PC-3 (cell line): ENCODE results near the gene CHIA. TPM values are rescaled to one million over a fixed set of nuclear protein-coding genes. Genes with fewer than 3 reads are reported as not detected.

Source experiments
- ATAC-seq: fragments of 200-7000 bp; cut with Tn5 transposase; 2 replicates; pipeline ENCODE4 v1.9.1; 2020; ENCODE audit warnings: mild to moderate bottlenecking, moderate library complexity
- BruUV-seq: library from RNA; stranded (reverse); fragments of 400-500 nt; replicated peaks from 2 replicates; lab custom pipeline; 2021; lab: Mats Ljungman, UMichigan
- CTCF ChIA-PET: fragments of 300-600 bp; sonication (Branson Sonifier 250); formaldehyde crosslinking; loops from one replicate; lab custom pipeline; 2022; ENCODE audit warnings: antibody characterized with exemption; lab: Charles Lee
- POLR2A ChIA-PET: fragments of 300-600 bp; sonication (Branson Sonifier 250); formaldehyde crosslinking; loops from one replicate; lab custom pipeline; 2022; ENCODE audit warnings: antibody characterized with exemption; ENCODE audit not compliant: unreplicated experiment; lab: Charles Lee
- DNase-seq: peaks from one replicate; pipeline ENCODE4 v3.0.0-alpha.2; 2015
- H2AFZ ChIP-seq: fragments of 300-600 bp; sonication (generic); 2 replicates; pipeline ENCODE4 v1.6.0; 2016; ENCODE audit warnings: antibody characterized with exemption, low read length
- H3F3A ChIP-seq: fragments of 300-600 bp; sonication (generic); one replicate; pipeline ENCODE4 v1.6.0; 2017; ENCODE audit warnings: antibody characterized with exemption, low read length, control low read depth, mild to moderate bottlenecking; ENCODE audit not compliant: unreplicated experiment
- H3K27ac ChIP-seq: fragments of 300-600 bp; sonication (generic); 2 replicates; pipeline ENCODE4 v1.5.1; 2016; ENCODE audit warnings: mild to moderate bottlenecking, low read length
- H3K27me3 ChIP-seq: fragments of 300-600 bp; sonication (generic); 2 replicates; pipeline ENCODE4 v1.6.1; 2016; ENCODE audit warnings: low read length, mixed read lengths
- H3K36me3 ChIP-seq: fragments of 300-600 bp; sonication (generic); 2 replicates; pipeline ENCODE4 v1.6.1; 2016; ENCODE audit warnings: low read depth, mixed run types, low read length, mixed read lengths
- H3K4me1 ChIP-seq: fragments of 300-600 bp; sonication (generic); 2 replicates; pipeline ENCODE4 v1.5.1; 2016; ENCODE audit warnings: low read length; ENCODE audit not compliant: insufficient read depth
- H3K4me2 ChIP-seq: fragments of 300-600 bp; sonication (generic); 2 replicates; pipeline ENCODE4 v1.6.0; 2016; ENCODE audit warnings: low read length
- H3K4me3 ChIP-seq: fragments of 300-600 bp; sonication (generic); 2 replicates; pipeline ENCODE4 v1.5.1; 2016; ENCODE audit warnings: mild to moderate bottlenecking, low read length, mixed read lengths
- H3K79me2 ChIP-seq: fragments of 300-600 bp; sonication (generic); 2 replicates; pipeline ENCODE4 v1.6.1; 2017; ENCODE audit warnings: low read length, mixed read lengths
- H3K9ac ChIP-seq: fragments of 300-600 bp; sonication (generic); 2 replicates; pipeline ENCODE4 v1.6.0; 2016; ENCODE audit warnings: mild to moderate bottlenecking, low read length
- H3K9me2 ChIP-seq: fragments of 300-600 bp; sonication (generic); replicated peaks from 2 replicates; pipeline ENCODE4 v1.6.1; 2016; ENCODE audit warnings: mixed run types, low read length, mixed read lengths
- H3K9me3 ChIP-seq: fragments of 300-600 bp; sonication (generic); 2 replicates; pipeline ENCODE4 v1.6.1; 2016; ENCODE audit warnings: low read length, mixed read lengths
- H4K20me1 ChIP-seq: fragments of 300-600 bp; sonication (generic); 2 replicates; pipeline ENCODE4 v1.6.1; 2016; ENCODE audit warnings: low read length, mixed read lengths
- EZH2 ChIP-seq: fragments of 300-600 bp; sonication (generic); IDR thresholded peaks from one replicate; pipeline ENCODE4 v1.6.1; 2017; ENCODE audit warnings: antibody characterized with exemption, mild to moderate bottlenecking, low read length; ENCODE audit not compliant: unreplicated experiment
- EZH2phosphoT487 ChIP-seq: fragments of 300-600 bp; sonication (generic); IDR thresholded peaks from 2 replicates; pipeline ENCODE4 v1.6.1; 2018; ENCODE audit warnings: mild to moderate bottlenecking, antibody characterized with exemption, low read length, borderline replicate concordance
- intact Hi-C: fragments of 100-400 bp; cut with micrococcal nuclease; formaldehyde crosslinking; loops from 2 replicates; pipeline ENCODE4 v1.9.0; 2023
- total RNA-seq: library from RNA; depleted of rRNA; stranded (reverse); fragments of >200 nt; gene quantifications from 2 replicates; pipeline ENCODE4 v1.2.3, GENCODE V29; 2014
- TF ChIP-seq, protein P1 (sequence below): fragments of 300-600 bp; sonication (generic); conservative IDR thresholded peaks from 2 replicates; pipeline ENCODE4 v1.5.1; 2017; ENCODE audit warnings: antibody characterized with exemption, low read depth, mild to moderate bottlenecking, low read length

Gene CHIA
- total RNA-seq, 1 experiment from 2014 or later: not detected

DNA sequence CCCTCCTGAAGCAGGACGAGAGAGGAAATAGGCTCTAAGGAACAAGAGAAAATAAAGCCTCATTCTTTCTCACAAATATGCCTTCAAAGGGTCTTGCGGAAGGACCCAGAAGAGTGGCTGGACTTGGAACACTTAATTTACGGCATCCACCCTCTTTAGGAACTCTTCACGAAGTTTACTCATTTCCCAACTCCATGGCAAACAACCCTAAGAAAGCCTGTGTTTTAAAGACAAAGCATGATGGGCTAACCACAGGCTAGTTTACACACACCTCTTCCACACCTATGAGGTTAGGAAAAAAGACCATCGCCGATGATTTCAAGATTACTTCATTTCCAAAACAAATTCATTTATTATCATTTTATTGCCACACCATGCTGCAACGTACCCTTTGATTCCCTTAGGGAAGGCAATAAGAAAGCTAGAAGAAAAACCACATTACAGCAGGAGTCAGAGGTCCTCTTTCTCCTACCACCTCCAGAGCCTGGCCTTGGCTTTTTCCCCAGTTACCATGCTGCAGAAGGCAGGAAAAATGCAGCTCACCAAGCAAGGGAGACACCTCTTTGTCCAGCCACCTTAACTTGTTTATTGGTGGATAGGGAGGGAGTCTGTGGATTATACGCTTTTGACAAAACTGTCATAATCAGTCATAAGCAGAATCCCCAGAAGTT is 33.5 kb upstream of the CHIA start:
- Histone ChIP-seq H3K27ac (no peak overlapping the region), H3K9ac (no peak overlapping the region), H3K4me2 (no peak overlapping the region), H3K36me3 (no peaks in the 10 kb centered on the region), H2AFZ (no peak overlapping the region), H3K9me3 (no peaks in the 10 kb centered on the region), H3K4me3 (no peak overlapping the region), H4K20me1 (no peaks in the 10 kb centered on the region), H3F3A (no peaks in the 10 kb centered on the region), H3K79me2 (no peaks in the 10 kb centered on the region), H3K9me2 (no peaks in the 10 kb centered on the region), H3K27me3 (peaks cover 28% of the 10 kb centered on the region; the same call in 1 of the 2 replicates), H3K4me1 (no peaks in the 10 kb centered on the region)
- no TSS peak for BruUV-seq
- CTCF ChIA-PET: no interaction called here
- POLR2A ChIA-PET: no interaction called here
- no peak for DNase-seq
- ATAC-seq: no peak
- intact Hi-C loops: no loop called here
- TF ChIP-seq EZH2phosphoT487 (no peak), EZH2 (no peak)
- TF ChIP-seq, protein P1, sequence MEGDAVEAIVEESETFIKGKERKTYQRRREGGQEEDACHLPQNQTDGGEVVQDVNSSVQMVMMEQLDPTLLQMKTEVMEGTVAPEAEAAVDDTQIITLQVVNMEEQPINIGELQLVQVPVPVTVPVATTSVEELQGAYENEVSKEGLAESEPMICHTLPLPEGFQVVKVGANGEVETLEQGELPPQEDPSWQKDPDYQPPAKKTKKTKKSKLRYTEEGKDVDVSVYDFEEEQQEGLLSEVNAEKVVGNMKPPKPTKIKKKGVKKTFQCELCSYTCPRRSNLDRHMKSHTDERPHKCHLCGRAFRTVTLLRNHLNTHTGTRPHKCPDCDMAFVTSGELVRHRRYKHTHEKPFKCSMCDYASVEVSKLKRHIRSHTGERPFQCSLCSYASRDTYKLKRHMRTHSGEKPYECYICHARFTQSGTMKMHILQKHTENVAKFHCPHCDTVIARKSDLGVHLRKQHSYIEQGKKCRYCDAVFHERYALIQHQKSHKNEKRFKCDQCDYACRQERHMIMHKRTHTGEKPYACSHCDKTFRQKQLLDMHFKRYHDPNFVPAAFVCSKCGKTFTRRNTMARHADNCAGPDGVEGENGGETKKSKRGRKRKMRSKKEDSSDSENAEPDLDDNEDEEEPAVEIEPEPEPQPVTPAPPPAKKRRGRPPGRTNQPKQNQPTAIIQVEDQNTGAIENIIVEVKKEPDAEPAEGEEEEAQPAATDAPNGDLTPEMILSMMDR: no peak

DNA sequence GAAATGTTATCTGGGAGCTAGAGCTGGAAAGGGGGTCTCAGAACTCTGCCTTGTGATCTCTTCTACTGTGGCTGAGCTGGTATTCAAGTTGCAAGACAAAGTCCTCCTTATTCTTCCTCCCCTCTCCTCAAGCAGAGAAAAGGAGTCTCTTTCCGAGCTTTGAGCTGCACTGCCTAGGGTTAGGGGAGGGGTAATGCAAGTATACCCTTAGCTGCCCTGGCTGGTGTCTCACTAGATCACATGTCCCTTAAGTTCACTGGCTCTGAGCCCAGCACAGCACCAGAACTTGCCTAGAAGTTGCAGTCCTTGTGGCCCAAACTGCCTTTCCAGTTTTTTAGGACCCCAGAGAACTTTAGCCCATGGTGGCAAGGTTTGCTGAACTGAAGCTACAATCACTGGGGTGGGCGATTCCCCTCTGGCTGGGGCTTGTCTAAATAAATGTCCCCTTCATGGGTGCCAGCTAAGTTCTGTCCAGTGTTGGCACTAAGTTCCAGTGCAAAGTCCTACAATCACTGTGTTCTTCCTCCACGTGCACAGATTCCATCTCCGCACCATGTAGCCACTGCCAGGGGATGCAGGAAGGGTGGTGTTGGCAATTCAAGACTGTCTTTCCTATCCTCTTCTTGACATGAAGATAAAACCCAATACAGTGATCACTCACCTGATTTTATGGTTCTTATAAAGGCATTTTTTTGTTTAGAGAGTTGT is 22.7 kb upstream of the CHIA start:
- Histone ChIP-seq H3K4me3 (no peak overlapping the region), H3K27me3 (0 out of 2 replicates have a peak, but pooled peaks cover 7% of the 10 kb centered on the region), H3K4me2 (no peak overlapping the region), H3K9me3 (no peaks in the 10 kb centered on the region), H3K9me2 (no peaks in the 10 kb centered on the region), H3K79me2 (no peaks in the 10 kb centered on the region), H3K36me3 (no peaks in the 10 kb centered on the region), H4K20me1 (no peaks in the 10 kb centered on the region), H3K9ac (no peak overlapping the region), H3F3A (no peaks in the 10 kb centered on the region), H2AFZ (no peak overlapping the region), H3K27ac (no peak overlapping the region), H3K4me1 (no peaks in the 10 kb centered on the region)
- TF ChIP-seq EZH2 (no peak), EZH2phosphoT487 (no peak)
- TF ChIP-seq, protein P1: no peak
- DNase-seq: no peak
- ChIA-PET CTCF (no interaction called here), POLR2A (no interaction called here)
- intact Hi-C loops: no loop called here
- no TSS peak for BruUV-seq
- ATAC-seq: no peak
